Stimulated activated CD8-positive, alpha-beta memory T cell treated with anti-CD3 and anti-CD28 coated beads, Interleukin-12 subunit alpha, Interleukin-12 subunit beta, amount 100 ng/mL, for 1 hour (primary cell): ENCODE data around the gene PMAIP1.
A peak's percentile ranks its signal among the peaks of the same experiment; 100 is the strongest.
"Not testable (repeated sequence)": the region's sequence is repeated elsewhere in the genome, so short reads cannot be mapped to it uniquely, and the experiment has no call there.

ENCODE experiments used
- DNase-seq: peaks from one replicate; pipeline ENCODE4 v3.0.0-alpha.2; 2020; ENCODE audit warnings: low read depth

The PMAIP1 gene

DNA sequence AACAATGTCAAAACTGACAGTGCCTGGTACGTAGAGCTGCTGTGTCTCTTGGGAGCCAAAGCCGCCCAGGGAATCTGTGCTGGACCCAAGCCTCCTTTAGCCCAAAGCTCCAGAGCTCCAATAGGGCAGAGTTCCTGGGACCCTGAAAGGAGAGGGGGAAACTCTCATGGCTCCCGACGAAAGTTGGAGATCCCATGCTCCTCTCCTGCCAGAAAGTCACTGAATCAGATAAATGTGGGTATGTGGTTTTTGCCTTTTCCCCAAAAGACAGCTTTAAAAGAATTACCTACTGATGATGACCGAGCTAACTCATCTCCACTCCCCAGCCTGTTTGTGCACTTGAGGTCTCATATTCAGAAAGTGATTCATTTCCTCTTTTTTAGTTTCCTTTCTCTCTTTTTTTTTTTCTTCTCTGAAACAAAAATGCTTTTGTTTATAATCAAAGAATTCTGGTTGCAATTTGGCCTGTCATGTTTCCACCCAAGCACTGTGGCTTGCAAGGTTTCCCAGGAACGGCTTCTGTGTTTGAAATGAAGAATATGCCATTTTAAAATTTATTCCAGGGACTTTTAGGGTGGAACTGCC lies 14.1 kb upstream of the PMAIP1 start:
- no peak for DNase-seq

DNA sequence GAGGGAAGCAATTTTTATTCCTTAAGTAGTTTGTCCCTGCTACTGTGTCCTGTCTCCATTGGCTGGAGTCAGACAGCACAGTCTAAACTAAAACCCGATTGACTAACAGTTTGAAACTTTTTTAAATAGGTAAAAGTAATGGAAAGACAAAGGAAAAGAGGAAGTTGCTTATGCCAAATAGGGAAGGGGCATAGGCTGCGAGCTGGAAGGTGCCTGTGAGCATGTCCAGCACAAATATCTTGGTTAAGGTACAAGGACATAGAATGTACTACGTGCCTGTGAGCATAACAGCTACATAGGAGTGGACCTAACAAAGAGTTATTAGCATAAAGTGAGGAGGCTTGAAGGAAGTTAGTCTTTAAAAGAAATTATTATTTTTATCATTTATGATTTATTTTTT lies 13.4 kb upstream of the PMAIP1 start:
- not testable (repeated sequence) for DNase-seq

DNA sequence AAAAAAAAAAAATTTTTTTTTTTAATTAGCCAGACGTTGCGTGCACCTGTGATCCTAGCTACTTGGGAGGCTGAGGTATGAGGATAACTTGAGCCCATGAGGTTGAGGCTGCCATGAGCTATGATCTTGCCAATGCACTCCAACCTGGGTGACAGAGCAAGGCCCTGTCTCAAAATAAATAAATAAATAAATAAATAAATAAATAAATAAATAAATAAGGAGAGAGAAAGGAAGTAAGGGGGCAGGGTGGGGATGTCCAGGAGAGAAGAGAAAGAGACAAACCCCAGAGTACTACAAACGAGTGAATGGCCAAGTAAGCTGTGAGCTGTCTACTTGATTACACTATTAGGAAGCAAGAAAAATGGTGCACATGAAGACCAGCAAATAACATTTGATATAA lies 7.7 kb upstream of the PMAIP1 start:
- DNase-seq, result no peak

DNA sequence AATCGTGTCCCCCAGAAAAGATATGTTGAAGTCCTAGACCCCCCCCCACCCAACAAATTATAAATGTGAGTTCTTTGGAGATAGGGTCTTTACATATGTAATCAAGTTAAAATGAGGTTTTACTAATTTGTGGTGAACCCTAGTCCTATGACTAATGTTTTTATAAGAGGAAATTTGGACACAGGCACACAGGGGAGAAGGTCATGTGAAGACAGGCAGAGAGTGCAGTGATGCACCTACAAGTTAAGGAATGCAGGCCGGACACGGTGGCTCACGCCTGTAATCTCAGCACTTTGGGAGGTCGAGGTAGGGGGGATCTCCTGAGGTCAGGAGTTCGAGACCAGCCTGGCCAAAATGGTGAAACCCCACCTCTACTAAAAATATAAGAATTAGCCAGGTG lies 5.8 kb upstream of the PMAIP1 start:
- no peak for DNase-seq

DNA sequence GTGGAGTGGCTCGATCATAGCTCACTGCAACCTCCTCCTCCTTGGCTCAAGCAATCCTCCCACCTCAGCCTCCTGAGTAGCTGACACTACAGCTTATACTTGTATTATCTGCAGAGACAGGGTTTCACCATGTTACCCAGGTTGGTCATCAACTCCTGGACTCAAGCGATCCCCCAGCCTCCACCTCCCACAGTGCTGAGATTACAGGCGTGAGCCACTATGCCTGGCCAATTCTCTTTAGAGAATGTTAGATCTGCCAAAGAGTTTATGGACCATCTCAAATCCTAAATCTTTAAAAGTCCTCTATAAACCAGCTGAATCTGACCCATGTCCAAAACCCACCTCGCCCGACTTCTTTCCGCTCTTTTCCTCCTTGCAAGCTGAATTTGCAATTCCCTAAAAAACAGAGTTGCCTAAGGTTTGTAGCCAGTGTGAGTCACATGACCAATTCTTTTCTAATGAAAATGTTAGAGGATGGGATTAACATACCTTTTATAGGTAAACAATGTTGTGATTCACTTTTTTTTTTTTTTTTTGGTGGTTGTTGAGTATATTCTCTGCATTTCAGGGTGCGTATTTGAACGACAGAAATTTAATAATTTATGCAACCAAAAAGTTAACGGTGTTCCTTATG lies 2.4 kb upstream of the PMAIP1 start:
- DNase-seq, result no peak

DNA sequence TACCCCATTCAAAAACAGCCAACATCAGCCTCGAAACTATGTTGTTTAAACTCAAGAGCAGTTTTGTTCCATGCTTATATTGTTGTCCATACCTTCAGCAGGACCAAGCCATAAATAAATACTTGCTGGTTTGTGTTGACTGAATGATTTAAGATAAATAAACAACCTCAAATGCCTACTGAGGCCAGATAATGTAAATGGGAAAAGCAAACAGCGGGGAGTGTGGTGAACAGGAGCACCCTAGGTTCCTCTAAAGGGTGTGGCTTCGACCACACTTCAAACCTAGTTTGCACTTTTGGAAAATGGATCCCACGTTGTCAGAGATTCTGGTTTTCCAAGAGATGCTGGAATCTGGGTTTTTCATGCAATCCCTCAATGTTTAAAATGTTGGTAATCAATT lies 1.7 kb upstream of the PMAIP1 start:
- DNase-seq, result no peak

DNA sequence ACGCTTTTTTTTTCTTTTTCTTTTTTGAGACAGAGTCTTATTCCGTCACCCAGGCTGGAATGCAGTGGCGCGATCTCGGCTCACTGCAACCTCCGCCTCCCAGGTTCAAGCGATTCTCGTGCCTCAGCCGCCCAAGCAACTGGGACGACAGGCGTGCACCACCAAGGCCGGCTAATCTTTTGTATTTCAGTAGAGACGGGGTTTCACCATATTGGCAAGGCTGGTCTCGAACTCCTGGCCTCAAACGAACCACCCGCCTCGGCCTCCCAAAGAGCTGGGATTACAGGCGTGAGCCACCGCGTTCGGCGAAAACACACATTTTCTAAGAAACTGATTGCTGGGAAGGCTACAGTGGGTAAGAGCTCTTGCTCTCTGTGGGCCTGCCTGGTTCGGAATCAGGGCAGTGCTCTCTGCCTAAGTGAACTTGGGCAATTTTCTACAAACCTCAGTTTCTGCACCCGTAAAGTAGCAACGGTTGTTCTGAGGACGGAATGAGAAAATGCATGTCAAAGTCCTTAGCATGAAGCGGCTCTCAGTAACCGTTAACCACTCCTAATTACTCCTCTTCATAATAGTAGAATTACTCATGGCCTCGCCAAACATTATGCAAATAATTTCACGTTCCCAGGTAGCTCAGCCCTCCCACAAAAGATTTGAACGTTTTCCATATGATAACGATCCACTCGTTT lies 1.0 kb upstream of the PMAIP1 start:
- no peak for DNase-seq

DNA sequence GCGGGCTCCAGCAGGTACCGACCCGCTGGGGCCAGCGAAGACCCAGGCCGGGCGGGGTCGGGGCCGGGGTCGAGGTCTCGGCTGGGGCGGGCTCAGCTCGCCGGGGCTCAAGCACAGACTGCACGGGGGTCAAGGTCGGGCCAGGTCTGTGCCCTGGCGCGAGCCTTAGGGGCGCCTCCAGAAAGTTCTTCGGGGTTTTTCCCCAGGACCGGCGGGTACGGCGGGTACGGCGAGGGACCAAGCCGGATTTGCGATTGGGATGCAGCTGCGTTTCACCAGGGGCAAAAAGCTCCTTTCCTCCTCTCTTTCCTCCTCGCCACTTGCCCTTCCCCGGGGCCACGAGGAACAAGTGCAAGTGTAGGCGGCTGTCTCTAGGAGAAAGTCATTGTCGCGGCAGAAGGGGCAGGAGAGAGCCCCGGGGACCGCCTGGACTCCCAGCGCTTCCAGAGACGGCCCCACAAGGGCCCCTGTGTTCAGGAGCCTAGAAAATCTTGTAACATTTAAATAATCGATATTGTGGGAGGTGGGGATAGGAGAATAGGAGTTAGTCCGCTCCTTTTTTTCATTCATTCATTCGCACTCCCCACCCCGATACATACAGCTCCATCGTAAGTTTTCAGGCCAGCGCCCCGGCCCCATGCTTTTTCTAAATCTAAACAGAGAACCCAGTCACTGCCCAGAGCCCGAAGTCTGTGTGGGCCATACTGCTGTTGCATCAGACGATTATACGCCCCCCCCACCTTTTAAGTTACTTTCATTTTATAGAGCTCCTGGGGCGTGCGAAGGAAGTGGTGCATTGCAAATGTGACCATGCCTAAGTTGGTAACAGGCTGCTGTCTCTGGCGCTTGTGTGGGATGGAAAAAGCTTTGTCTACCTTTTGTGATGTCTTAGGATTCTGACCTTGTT lies 679 bp downstream of the PMAIP1 start:
- peak; percentile 47 for DNase-seq

DNA sequence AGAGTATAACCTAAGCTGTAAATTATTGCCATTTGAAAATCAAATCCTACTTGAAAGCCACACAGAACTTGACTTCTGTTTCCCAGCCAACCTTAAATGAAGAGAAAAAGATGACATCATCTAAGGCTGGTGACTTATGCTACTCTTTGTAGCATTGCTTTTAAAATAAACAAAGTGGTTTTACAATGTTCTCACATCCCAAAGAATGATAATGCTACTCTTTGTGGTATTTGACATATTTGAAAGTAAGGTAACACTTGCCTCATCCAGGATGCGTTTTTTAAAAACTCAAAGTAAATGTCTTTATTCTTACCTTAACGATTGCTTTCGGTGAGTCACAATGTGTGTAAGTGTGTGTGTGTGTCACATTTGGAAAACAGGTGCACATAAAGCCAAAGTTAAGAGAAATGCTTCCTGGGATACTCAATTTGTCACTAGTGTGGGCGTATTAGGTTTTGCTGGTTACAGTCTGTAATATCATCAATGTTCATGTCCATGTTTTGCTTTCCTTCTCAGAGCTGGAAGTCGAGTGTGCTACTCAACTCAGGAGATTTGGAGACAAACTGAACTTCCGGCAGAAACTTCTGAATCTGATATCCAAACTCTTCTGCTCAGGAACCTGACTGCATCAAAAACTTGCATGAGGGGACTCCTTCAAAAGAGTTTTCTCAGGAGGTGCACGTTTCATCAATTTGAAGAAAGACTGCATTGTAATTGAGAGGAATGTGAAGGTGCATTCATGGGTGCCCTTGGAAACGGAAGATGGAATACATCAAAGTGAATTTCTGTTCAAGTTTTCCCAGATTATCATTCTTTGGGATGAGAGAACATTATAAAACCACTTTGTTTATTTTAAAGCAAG lies 2.6 kb downstream of the PMAIP1 start:
- no peak for DNase-seq

DNA sequence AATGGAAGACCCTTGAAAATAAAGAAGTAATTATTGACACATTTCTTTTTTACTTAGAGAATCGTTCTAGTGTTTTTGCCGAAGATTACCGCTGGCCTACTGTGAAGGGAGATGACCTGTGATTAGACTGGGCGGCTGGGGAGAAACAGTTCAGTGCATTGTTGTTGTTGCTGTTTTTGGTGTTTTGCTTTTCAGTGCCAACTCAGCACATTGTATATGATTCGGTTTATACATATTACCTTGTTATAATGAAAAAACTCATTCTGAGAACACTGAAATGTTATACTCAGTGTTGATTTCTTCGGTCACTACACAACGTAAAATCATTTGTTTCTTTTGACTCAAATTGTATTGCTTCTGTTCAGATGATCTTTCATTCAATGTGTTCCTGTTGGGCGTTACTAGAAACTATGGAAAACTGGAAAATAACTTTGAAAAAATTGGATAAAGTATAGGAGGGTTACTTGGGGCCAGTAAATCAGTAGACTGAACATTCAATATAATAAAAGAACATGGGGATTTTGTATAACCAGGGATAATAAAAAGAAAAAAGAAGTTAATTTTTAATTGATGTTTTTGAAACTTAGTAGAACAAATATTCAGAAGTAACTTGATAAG lies 3.3 kb downstream of the PMAIP1 start:
- no peak for DNase-seq

DNA sequence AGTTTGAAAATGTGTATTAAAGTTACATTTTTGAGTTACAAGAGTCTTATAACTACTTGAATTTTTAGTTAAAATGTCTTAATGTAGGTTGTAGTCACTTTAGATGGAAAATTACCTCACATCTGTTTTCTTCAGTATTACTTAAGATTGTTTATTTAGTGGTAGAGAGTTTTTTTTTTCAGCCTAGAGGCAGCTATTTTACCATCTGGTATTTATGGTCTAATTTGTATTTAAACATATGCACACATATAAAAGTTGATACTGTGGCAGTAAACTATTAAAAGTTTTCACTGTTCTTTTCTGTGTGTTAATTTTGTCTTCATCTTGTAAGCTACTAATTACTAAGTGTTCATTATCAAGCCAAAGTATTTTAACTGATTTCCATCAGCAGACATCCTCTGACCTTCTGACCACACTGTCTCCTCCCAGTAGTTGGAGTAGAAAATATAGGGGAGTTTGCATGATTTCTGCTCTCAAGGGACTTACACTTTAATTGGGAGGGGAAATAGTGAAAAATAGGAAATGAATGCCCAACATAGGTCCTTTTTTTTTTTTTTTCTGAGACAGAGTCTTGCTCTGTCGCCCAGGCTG lies 4.3 kb downstream of the PMAIP1 start:
- DNase-seq, result no peak

DNA sequence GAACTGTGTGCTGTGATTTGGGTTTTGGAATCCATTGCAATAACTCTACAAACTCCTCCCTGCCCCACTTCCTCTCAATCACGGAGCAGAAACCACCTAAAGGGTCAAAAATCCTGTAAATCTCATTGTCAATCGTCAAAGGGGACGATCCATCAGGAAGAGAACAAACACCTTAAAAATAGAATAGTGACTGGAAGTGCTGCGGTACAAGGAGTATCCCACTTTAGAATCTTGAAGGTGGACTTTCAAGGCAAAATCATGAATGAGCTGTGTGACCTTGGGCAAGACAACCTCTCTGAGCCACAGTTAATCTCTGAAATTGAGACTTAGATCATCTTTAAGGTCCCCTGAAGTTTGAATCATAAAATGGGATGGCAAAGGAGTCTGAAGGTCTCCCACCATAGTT lies 5.9 kb downstream of the PMAIP1 start:
- no peak for DNase-seq

DNA sequence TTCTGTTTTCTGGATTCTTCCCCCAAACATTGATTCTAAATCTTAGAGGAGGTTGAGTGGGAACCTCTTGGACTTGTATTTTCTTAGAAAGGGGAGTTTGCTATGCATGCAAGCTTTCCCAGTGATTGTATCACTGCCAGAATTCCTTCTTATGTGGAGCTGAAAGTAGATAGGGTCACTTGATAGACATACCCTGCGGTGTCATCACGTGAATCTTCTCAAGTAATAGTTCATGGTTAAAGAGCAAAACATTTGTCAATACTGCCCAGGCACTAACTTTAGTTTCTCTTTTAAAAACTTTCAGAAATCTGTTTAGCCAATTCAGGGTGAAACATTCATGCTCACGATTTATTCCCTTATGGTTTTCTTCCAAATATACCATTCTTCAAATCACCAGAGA lies 6.4 kb downstream of the PMAIP1 start:
- DNase-seq, result no peak

DNA sequence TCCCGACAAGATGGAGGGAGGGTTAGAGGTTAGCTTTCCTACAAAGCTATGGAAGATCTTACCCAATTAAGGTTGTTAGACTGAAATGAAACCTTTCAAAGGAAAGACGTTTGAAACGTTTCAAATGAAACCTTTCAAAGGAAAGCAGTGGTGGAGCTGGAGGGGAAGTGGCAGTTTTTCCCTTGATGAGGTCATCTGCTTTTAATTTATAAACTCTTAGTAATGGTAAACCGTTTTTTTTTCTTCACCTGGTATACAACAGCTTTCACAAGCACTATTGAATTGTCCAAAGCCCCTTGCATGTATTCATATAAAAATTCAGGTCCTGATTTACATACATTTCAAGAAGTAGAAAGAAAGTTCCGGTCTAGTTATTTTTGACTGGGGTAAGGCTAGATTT lies 7.4 kb downstream of the PMAIP1 start:
- DNase-seq, result no peak

DNA sequence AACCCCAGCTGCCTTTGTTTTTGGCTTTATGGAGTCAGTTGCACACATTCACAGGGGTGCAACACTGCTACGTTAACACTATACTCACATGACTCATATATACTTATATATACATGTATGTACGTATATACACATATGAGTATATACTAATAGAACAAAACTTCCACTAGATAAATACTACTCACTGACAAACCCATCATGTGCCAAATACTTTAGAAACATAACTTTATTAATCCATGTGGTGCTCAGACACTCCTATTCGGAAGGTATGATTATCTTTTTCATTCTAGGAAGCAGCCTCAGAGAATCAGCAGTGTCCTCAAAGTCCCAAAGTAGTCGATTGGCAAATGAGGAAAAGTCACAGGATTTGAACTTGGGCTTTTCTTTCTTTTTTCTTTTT lies 7.9 kb downstream of the PMAIP1 start:
- DNase-seq, result no peak

DNA sequence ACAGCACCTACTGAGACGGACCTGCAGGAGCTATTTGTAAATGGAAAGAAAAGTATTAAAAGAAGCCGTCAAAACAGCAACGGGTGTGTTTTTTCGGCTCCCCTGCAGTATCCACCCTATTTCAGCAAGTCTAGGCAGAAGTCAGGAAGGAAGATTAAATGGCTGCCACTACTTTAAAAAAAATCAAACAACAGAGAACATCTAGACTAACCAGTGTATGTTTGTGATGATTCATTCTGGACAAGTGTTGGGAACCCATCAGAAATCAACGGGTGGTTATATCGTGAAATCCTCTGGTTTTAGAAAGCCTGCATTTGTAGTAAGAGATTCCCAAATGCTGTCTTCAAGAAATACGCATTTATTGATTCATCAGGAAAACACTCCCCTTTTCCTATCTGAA lies 9.0 kb downstream of the PMAIP1 start:
- no peak for DNase-seq

DNA sequence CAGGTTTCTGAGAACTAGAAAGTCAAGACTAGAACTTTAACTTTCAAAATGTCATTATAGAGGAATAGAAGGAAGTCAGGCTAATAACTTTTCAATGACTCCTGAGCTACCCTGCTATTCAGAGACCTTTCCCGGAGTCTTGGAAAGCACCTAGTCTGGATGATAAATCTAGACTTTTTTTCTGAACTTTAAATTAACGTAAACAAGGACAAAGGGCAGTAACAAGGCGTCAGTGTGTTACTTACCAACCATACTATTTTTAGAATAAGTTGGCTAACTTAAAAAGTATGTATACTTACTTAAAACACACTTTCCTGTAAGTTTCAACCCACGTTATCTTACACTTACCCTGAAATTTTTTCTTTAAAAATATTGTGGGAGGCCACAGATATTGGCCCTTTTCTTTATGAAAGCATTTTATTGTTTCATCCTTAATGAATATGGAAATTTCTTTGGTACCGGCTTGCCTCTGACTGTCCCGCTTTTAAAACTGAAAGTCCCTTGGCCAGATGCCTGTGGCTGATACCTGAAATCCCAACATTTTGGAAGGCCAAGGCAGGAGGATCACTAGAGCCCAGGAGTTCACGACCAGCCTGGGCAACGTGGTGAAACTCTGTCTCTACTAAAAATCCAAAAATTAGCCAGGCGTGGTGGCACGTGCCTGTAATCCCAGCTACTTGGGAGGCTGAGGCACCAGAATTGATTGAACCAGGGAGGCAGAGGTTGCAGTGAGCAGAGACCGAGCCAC lies 9.7 kb downstream of the PMAIP1 start:
- DNase-seq, result no peak

DNA sequence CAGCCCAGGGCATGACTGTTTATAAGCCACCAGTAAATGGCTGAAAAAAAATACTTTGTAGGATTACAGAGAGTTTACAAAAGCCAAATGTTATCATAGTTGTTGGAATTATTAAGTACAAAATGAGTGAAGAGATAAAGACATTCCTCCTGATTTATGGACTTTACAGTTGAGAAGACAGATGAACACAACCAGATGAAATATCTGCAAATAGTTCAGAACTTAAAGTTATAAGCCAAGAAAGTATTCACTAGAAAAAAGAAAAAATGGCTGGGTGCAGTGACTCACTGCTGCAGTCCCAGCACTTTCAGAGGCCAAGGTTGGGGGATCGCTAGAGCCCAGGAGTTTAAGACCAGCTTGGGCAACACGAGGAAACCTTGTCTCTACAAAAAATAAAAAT lies 11.2 kb downstream of the PMAIP1 start:
- DNase-seq, result no peak

DNA sequence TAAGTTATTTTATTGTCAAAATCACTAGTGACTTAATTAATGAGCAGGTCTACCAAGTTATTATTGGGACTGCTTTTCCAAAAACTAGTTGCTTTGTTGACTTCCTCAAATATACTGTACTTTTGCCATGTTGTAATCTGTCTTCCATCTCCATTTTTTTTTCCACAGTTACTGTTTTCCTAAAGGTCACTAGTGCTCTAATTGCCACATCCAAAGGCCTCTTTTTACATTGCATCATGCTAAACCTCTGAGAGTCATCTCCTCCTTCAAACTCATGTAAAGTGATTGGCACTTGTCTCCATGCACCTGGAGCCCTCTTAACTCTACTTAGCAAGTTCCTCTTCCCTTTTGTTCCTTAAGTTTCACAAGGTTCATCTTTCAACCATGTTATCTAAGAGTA lies 11.8 kb downstream of the PMAIP1 start:
- DNase-seq, result no peak

DNA sequence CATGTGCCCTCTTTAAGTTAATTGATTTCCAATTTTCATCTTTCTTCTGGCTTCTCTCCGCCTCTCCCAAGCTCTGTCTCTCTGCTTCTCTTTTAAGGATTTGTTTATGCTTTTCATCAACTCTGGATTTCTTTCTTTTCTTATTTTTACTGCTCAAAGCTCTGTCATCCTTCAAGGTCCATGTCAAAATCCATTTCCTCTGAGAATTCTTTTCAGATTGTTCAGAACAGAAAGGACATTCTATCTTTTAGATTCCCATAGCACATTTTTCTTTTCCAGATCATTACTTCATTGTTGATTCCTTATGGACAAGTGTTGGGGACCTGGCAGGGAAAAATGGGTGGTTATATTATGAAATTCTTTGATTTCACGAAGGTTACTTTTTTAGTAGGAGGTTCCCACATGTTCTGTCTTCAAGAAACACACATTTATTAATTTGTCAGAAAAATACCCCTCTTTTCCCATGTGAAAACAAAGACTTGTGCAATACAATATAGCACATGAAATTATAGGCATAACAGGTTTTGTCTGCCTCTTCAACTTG lies 12.3 kb downstream of the PMAIP1 start:
- DNase-seq, result no peak
